ENCODE data around the gene PKP1.

- TF ChIP-seq CTCF (IDR thresholded peaks at IDR 0.05; ENCODE audit: insufficient read depth, low read length, poor library complexity, severe bottlenecking) (peak; percentile 28), EZH2phosphoT487 (conservative IDR thresholded peaks at IDR 0.05; ENCODE audit: low read length) (no peak)
These were observed 26.1 kb downstream of the PKP1 start for GRCh38 chr1:201309416-201309815.
